ENCODE measurements around the gene VDAC2.

VDAC2 gene

DNA sequence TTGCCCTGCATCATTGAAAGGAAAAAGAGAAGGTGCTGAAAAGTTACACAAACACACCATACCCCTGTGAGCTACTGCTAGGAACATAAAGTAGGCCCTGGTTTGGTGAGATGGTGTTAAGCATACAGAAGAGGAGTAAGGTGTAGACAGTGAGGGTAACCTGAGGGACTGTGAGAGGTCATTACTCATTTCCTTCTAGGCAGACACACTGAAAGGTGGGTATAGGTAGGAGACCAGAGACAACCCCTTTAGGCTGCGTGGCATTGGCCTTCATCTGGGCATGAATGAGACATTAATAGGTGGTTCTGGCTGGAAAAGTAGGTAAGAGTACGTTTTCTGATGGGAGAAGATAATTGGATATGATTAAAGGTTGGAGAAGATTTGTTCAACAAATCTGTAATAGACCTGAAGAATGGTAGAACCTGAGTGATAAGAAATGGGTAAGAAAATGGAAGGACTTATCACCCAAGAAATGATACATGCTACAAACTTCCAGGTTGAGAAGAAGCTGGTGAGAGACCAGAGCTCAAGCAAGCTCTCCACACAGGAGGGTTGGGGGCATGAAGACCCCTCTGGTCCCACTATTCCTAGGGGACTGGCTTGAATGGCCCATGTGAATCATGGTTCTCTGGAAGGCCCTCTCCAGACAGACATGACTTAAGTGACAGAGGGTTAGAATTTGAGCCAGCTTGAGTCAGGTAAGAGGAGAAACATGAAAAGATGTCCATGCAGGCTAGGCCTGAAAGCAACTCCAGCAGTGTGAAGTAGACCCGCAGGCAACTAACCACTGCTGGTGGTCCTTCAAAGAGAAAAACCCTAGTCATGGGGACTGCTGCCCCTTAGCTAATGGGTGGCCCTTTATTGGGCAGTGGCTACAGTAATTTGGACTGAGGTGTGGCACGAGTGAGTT, 21.3 kb downstream of the VDAC2 start:
- DNase-seq, result no peak

- DNase-seq, result no peak
Measured at GRCh38 chr10:75233444-75234016, 22.9 kb downstream of the VDAC2 start.

DNA sequence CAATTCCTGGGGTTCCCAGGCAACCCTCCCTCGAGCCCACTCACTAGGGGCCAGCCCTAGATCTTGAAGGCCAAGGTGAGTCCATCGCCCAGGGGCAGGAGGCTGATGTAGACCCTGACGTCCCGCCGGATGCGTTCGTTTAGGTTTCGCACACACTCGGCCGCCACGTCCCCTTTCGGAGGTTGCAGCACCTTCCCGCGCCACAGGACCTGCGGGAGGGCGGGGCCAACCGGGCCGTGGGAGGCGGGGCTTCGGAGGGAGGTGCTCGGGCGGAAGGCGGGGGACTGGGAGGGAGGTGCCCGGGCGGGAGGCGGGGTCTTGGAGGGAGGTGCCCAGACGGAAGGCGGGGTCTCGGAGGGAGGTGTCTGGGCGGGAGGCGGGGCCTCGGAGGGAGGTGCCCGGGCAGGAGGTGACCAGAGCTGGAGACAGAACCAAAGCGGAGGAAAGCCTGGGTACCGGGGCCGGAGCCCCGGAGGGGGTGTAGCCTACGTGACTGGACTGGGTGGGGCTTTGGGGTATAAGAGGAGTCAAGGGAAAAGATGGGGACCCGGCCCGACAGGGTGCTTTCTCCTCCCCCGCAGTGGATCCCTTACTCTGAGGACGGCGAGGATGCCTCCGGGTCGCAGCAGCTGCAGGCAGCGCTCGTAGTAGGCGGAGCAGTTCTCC, 23.6 kb downstream of the VDAC2 start:
- DNase-seq, result no peak

DNA sequence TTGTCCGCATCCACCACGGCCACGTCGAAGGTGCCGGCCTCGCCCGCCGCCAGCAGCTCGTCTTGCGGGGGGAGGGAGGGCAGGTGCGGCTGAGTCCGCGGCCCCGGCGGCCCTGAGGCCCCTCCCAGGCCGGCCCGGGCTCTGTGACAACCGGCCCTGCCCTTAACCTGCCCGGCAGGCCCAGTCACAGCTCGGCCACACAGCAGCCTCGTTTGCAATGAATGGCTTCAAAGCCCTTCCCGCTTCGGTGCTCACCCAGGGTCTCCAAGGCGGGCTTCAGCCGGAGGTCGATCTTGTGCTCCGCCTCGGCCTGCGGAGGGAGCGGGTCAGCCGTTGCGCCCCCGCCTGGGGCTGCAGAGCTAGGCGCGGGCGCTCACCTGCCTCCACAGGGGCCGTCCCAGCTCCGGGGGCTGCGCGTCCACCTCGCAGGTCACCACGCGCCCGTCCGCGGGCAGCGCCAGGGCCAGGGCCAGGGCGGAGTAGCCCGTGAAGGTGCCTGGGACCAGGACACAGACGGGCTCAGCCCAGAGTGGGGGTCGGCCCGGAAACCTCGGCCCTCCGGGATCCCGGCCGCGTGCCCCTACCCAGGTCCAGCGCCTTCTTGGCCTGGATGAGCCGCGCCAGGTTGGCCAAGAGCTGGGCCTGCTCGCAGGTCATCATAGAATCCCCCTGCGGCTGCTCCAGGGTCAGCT, 24.2 kb downstream of the VDAC2 start:
- DNase-seq, result no peak

DNA sequence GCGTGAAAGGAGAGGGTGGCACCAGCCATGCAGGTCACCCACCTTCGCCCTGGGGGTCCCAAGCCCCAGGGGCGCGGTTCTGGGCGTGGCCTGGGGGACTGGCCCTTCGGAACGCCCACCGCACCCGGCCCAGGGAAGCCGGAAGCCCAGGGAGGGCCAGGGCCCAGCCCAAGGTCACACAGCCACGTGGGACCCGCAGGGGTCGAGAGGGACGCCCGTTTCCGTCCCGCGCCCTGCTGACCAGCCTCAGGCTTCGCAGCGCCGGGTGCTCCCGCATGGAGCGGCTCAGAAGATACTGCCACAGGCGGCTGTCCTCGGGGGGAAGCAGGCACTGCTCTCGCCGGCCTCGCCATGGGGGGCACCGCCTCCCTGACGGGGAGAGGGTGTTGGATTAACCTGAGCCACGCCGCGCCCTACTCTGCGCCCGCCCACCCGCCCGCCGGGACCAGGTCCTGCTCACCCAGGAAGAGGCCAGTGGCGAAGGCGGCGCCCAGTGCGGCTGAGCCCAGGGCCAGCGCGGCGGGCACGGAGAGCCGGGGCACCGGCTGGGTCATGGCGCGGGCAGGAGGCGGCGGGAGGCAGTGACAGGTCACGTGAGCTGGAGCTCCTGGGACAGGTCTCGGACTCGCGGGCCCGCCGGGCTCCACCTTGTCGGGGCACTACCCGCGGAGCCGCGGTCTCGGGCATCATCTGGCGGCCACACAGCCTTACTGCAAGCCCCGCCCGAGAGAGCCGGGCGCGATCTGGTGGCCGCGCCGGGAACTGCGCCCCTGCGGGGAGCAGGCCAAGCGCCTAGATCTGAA, 25.0 kb downstream of the VDAC2 start, which contains the start of gene COMTD1:
Gene COMTD1, minus strand, starts transcription at position 583 of the 803 bp plus-strand sequence. Its CDS starts 29 bp downstream, at position 554.
- DNase-seq, result no peak

DNA sequence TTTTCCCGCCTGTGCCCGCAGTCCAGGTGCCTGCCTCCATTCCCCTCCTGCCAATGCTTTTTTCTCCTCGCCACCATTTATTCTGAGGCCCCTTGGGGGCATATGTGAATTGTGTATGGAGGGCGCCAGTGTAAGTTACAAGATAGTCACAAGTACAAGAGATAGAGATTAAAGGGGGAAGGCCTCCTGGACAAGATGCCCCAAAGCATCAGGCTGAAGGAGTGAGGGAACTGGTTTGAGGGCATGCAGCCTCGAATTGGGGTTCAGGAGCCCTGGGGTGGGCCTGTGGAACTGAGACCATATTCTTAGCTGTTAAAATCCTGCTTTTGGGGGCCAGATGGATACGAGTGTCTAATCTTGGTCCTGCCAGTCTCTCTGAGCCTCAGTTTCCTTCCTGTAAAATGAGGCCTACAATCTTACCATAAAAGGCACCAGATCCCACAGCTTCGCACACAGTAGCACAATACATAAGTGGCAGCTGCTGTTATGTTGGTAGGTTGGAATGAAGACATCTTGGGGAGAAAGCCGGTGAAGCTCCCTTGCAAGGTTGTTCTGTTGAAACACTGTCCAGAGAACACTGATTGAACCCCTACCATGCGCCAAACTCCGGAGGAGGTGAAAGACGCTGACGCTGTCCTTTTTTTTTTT, 25.7 kb downstream of the VDAC2 start:
- no peak for DNase-seq

DNA sequence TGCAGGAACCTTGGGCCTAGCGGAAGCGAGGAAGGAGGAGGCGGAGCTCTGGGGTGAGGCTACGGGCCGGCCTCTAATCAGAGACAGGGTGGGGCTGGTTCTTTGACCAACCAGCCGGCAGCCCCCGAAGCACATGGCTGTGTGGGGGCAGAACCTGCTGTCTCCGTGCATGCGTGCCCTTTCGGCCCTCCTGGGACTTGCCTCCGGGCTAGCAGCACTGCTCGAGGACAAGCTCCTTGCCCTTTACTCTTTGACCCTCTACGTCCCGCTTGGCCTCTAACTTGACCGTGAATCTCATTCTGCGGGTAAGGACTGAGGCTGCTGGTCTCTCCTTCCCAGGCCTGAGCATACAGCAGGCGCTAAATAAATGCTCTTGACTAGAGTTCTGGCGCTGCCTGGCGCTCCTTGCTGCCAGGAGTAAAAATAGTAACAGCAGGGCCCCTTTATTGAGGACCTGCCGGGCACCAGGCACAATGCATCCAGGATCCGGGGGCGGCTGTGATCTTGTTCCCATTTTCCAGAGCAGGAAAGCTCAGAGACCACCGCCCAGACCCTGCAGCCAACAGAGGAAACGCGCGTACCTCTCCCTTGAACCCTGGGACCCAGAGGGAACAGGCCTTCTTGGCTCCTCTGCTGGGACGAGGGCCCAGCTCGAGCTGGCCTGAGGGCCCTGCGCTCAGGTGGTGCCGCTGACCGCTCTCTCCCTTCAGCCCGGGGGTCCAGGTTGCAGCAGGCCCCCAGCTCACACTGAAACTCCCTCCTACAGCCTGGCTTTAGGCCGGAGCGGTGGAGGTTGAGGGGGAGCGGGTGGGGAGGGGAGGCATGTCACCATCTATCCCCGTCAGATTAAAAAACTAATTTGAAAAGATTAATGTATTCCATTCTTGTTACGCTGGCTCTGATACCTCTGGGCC, 27.8 kb downstream of the VDAC2 start:
- DNase-seq, result no peak

GRCh38 chr10:75239096-75239790, 28.6 kb downstream of the VDAC2 start:
- no peak for DNase-seq

GRCh38 chr10:75240329-75241076, 29.9 kb downstream of the VDAC2 start:
- DNase-seq, result no peak

DNA sequence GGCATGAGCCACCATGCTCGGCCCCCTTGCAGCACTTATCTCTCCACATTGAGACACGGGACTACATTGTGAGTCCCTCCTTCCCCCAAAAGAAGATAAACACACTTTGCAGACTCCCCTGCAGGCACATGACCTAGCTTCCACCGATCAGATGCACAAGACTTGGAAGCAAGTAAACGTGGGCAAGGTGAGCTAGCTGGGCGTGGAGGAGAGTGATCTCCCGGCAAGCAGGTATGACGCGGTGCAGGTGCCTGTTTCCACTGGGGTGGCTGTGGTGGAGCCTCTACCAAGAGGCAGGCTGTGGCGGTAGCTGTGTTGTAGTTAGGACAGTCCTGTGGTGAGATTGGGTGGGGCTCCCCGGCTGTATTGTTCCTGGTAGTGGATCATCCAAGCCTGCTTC, 32.8 kb downstream of the VDAC2 start:
- no peak for DNase-seq

- no peak for DNase-seq
Measured at GRCh38 chr10:75244487-75245353, 34.1 kb downstream of the VDAC2 start.

- no peak for DNase-seq
Measured at GRCh38 chr10:75245354-75246250, 35.0 kb downstream of the VDAC2 start.

GRCh38 chr10:75246506-75246905, 35.9 kb downstream of the VDAC2 start:
- no peak for DNase-seq

DNA sequence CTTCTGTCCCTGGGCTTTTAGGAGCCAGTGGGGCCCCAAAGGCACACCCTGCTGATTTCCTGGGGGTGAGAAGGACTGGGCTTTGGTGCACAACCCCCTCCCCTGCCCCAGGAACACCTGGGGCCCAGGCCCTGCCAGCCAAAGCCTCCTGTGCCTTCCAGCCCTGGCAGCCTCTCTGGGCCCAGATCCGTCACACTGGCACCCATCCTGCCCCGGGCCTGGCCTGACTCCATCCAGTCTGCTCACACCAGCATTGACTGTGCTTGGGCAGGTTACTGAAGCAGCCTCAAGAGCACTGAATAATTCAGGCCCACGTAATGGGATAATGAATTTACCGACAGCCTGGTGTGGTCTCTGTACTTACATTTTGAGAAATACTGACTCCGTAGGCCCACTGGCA, 37.2 kb downstream of the VDAC2 start:
- DNase-seq, result no peak

DNA sequence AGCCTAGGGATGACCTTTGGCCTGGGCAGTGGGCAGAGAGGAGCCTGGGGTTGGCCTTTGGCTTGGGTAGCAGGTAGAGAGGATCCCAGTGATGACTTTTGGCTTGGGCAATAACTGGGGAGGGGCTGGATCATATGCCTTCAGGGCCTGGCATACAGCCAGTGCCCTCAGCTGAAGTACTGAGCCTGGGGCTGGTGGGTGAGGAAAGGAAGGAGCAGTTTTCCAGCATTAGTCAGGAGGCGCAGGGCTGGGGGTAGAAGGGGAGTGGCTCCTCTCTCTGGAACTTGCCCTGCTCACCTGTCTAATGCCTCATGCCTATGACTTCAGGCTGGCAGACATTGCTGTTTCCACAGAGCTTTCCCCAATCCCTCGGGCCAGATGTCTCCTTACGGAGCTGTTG, 40.3 kb downstream of the VDAC2 start:
- no peak for DNase-seq

GRCh38 chr10:75253281-75254220, 43.0 kb downstream of the VDAC2 start:
- no peak for DNase-seq
